ENCODE measurements around the gene PTPN14.

Gene PTPN14

GRCh38 chr1:214550013-214550856, 1.2 kb downstream of the PTPN14 start (continued):
- TF ChIP-seq ZNF37A (tag by site-specific recombination; IDR thresholded peaks at IDR 0.05) (no peak), CTCF (tag by site-specific recombination; IDR thresholded peaks at IDR 0.05) (peak; percentile 63; the same call in 1 of the 2 replicates), ZNF610 (tag by site-specific recombination; IDR thresholded peaks at IDR 0.05; ENCODE audit: borderline replicate concordance) (no peak), ZNF302 (tag by site-specific recombination; IDR thresholded peaks at IDR 0.05; ENCODE audit: low read depth) (no peak), ZNF654 (tag by site-specific recombination; IDR thresholded peaks at IDR 0.05; ENCODE audit: low read depth) (no peak), ZFHX2 (tag by site-specific recombination; conservative IDR thresholded peaks at IDR 0.05) (no peak), PRDM2 (tag by site-specific recombination; IDR thresholded peaks at IDR 0.05; ENCODE audit: borderline replicate concordance) (no peak), ZNF658 (tag by site-specific recombination; IDR thresholded peaks at IDR 0.05) (no peak), ZNF560 (tag by site-specific recombination; IDR thresholded peaks at IDR 0.05; ENCODE audit: borderline replicate concordance) (no peak), ZNF791 (tag by site-specific recombination; IDR thresholded peaks at IDR 0.05) (no peak), ZNF112 (tag by site-specific recombination; IDR thresholded peaks at IDR 0.05) (no peak), ZNF24 (tag by site-specific recombination; IDR thresholded peaks at IDR 0.05) (no peak), PATZ1 (tag by site-specific recombination; IDR thresholded peaks at IDR 0.05) (0 out of 2 replicates have a peak, but pooled peaks have one; percentile 24), SP3 (tag by site-specific recombination; IDR thresholded peaks at IDR 0.05) (no peak), PRDM1 (tag by site-specific recombination; IDR thresholded peaks at IDR 0.05) (peak; percentile 78), ZNF138 (tag by site-specific recombination; IDR thresholded peaks at IDR 0.05; ENCODE audit: borderline replicate concordance) (no peak), ZNF629 (tag by site-specific recombination; IDR thresholded peaks at IDR 0.05) (no peak), ZBTB20 (tag by site-specific recombination; IDR thresholded peaks at IDR 0.05) (peak; percentile 44), ZNF211 (tag by site-specific recombination; IDR thresholded peaks at IDR 0.05; ENCODE audit: low read depth) (no peak), ZSCAN23 (tag by site-specific recombination; IDR thresholded peaks at IDR 0.05) (no peak), ZNF223 (tag by site-specific recombination; IDR thresholded peaks at IDR 0.05) (no peak), OSR2 (tag by site-specific recombination; IDR thresholded peaks at IDR 0.05) (no peak), ZNF704 (tag by site-specific recombination; IDR thresholded peaks at IDR 0.05) (no peak), ZNF157 (tag by site-specific recombination; IDR thresholded peaks at IDR 0.05) (0 out of 2 replicates have a peak, but pooled peaks have one; percentile 51), ZBTB17 (tag by site-specific recombination; IDR thresholded peaks at IDR 0.05) (no peak), HOXD13 (CRISPR knock-in tag; IDR thresholded peaks at IDR 0.05; ENCODE audit: borderline replicate concordance) (no peak), ZNF26 (tag by site-specific recombination; IDR thresholded peaks at IDR 0.05) (no peak)

All from HEK293 (cell line).